NCI-H345 treated with DMSO at 0.1 percent for 48 hours (cell line): ENCODE measurements around the gene SEL1L3.

ENCODE experiments used
- DNase-seq: peaks from one replicate; lab custom pipeline; 2025; ENCODE audit not compliant: unreplicated experiment; lab: John Stamatoyannopoulos, UW

Gene SEL1L3

GRCh38 chr4:25795566-25796454 is 67.0 kb downstream of the SEL1L3 start:
- no peak for DNase-seq

- DNase-seq: no peak
These were observed 67.7 kb downstream of the SEL1L3 start for GRCh38 chr4:25795091-25795490.

DNA sequence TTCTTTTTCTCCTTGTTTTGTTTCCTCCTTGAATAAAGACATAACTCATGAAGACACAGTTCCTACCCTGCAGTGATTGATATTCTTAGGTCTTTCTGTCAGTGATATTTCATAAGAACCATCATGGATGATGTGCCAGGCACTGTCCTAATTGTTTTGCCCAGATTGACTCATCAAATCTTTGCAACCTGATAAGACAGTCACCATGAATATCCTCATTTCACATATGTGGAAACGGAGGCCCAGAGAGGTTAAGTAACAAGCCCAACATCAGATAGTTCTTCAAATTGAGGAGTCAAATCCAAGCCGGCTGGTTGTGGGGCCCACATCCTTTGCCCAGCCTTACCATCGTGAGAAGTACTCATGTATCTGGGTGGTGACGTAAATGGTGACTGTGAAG is 69.9 kb downstream of the SEL1L3 start:
- no peak for DNase-seq

DNA sequence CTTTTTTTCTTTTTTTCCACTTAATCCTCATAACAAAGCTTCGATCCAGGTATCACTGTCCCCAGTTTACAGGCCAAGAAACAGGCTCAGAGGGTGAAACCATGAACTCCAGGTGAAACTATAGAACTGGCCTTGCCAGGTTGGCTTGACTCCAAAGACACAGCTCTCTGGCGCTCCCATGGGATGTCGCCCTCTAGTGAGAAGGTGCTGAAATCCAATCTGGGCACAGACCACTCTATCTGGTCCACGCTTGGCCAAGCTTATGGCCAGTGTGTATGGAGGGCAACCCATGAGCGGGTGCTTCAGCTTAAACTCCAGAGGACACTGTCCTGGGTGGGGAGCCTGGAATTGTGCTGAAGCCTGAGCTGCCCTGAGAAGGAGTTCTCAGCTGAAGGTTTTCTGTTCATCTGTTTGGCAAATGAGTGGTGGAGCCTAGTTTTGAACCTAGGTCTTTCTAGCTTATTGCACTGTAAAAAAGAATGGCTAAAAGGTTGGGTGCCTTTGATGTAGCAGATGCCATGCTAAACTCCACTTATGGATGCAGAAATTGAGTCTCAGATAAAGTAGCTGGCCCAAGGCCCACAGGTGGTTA is 70.5 kb downstream of the SEL1L3 start:
- no peak for DNase-seq

DNA sequence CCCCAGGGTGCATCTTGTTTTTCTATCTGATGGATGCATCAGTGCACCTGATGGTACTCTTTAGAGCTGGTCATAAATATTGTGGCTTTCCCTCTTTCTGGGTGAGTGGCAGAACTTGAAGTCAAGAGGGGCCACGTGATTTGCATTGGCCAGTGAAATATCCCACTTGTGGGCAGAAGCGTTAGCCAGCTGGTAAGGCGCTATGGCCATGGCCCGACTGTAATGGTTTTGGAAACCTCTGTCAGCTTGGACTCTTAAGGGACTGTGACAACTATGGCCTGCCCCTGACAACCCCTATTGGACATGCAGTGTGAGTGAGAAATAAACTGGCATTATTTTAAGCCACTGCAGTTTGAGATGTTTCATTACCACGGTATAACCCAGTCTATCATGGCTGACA is 72.8 kb downstream of the SEL1L3 start:
- no peak for DNase-seq

GRCh38 chr4:25788703-25789238 is 74.0 kb downstream of the SEL1L3 start:
- DNase-seq: no peak

- DNase-seq: no peak
These were observed 76.2 kb downstream of the SEL1L3 start for GRCh38 chr4:25786497-25787065.

GRCh38 chr4:25783943-25784342 is 78.8 kb downstream of the SEL1L3 start:
- DNase-seq: no peak

DNA sequence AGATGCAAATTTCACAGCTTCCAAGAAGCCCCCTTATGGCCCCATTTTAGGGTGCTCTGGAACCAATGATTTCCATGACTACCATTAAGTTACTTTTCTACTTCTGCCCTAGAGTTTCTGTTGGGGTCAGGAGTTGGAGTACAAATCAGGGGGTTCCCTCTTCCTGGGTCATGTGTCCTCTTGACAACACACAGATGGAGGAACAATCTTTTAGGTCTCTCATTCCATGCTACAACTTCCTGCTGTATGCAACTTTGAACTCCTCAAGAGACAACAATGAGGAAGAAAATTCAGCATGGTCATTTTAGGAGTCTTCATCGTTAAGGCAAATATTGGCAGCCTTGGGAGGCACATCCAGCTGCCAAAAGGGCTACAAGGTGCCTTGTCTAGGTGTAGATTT is 79.7 kb downstream of the SEL1L3 start:
- no peak for DNase-seq

GRCh38 chr4:25782482-25782881 is 80.3 kb downstream of the SEL1L3 start:
- DNase-seq: no peak

DNA sequence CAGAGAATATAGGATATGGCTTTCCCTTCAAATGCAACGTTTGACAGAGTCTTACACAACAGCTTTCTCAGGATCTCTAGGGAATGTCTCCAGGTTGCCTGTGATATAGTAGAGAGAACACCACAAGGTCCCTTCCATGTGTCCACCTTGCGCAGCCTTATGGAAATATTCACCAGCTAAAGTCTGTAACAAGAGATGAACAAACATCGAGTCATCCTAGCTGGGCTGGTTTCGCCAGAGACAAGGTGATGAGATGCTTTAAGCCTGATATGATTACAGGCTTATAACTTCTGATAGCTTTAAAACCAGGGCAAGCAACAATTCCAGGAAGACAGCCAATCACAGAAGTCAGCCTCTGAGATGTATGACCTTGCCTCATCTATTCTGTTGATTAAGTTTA is 83.8 kb downstream of the SEL1L3 start:
- no peak for DNase-seq

DNA sequence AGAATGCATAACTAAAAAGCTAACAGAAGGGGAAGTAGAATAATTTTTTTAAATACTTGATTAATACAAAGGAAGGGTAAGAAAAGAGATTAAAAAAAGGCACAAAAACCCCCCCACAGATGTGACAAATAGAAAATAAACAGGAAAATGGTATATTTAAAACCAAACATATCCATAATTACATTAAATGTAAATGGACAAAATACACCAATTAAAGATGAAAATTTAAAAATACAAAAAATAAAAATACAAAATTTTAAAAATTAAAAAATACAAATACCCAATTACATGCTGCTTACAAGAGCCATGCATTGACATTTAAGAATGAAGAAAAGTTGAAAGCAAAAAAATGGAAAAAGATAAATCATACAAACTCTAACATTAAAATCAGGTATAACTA is 86.0 kb downstream of the SEL1L3 start:
- no peak for DNase-seq

DNA sequence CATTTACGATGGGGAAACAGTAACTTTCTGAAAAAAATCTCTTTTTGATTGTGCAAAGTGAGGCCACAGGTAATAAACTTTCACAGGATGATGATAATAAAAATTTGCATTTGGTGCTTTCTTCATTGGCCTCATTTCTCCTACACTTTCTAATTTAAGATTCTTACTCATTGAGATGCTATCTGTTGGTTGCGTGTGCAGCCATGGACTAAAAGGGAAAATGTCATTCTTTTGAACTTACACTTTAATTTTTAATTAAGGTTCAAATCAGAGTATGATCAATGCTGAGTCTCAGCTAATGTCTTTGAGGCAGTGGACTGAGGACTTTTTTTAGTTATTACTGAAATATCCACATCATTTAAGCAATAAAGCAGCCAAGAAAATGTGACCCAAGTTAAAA is 87.6 kb downstream of the SEL1L3 start:
- no peak for DNase-seq

GRCh38 chr4:25773358-25773757 is 89.4 kb downstream of the SEL1L3 start:
- no peak for DNase-seq

DNA sequence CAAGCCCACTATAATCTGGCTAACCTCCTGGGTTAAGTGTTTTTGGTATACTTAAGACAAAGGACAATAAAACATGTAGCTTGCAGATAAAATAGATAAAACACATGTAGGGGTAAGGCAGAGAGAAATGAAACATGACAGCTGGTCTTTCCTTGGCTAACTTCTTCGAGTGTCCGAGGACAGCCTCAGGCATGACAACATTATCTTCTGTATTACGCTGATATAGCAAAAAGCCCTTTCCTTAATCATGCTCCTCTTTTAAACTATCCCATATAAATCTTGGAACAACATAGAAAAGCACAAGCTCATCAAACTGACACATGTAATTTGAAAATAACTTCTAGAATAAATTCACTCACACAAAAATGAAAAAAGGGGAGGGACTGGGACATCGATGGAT is 91.1 kb downstream of the SEL1L3 start:
- no peak for DNase-seq

GRCh38 chr4:25770847-25771246 is 91.9 kb downstream of the SEL1L3 start:
- DNase-seq: no peak

- no peak for DNase-seq
These were observed 93.5 kb downstream of the SEL1L3 start for GRCh38 chr4:25769251-25769650.

DNA sequence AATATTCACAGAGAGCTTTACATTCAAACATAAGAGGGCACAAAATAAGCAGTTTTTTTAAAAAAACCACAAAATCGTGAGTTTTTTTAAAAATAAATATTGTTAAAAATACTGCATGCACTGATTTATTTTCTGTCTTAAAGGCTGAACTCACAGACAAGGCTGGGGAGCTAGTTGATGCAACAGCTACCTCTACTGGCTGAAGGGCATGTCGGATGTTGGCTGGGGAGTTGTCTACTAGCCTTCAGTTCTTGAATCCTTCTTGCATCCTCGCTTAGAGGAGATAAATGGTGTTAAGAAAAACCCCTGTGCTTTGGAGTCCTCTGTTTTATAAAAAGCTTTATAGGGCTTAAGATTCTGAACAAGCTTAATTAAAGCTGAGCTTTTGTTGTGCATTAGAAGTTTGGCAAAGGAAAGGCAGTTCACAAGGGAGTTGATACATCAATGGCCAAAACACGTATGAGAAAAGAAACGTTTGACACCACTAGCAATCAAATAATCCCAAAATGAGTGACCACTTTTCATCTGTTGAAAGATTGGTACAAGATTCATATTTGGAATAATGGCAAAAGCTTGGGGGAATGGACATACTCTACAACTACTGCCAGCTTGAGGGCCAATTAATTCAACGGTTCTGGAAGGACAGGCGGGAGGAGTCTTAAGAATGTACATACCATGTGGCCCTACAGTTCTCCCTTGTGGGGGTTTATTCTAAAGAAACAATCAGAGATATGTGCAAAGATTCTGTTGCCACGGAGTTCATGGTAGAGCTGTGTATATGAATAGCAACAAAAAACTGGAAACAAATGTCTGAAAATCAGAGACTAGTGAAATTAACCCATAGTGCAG is 94.7 kb downstream of the SEL1L3 start:
- peak; percentile 40 for DNase-seq

DNA sequence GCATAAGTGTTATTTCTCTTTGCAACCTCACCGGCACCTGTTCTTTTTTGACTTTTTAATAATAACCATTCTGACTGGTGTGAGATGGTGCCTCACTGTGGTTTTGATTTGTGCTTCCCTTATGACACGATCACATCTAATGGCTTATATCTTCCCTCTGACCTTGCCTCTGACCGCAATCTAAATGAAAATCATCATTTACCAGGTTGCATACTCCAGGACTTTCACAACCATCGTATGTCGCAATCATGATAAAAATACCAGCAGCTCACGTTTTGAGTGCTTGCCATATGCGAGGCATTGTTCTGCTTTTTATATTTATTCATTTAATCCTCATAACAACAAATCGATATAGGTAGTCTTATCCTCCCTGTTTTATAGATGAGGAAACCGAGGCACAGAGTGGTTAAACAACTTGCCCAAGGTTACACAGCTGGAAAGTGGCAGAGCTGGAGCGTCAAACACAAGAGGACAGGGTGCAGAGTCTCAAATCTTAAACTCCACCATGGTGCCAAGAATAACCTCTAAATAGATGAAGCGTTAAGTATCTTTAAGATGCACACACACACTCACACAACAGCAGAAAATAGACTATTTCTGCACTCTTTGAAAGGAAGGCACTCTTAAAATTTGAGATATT is 102.2 kb downstream of the SEL1L3 start:
- no peak for DNase-seq

DNA sequence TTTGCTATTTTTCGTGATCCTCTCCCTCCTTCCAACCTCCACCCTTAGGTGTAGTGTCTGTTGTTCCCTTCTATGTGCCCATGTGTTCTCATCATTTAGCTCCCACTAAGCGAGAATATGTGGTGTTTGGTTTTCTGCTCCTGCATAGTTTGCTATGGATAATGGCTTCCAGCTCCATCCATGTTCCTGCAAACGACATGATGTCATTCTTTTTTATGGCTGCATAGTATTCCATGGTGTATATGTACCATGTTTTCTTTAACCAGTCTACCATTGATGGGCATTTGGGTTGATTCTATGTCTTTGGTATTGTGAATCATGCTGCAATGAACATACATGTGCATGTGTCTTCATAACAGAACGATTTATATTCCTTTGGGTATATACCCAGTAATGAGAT is 102.7 kb downstream of the SEL1L3 start:
- no peak for DNase-seq

GRCh38 chr4:25759101-25759500 is 103.7 kb downstream of the SEL1L3 start:
- DNase-seq: no peak
